Thoracic aorta (tissue), 2 donors: ENCODE data around the gene AKAP1. TPM values are rescaled to one million over a fixed set of nuclear protein-coding genes. Genes with fewer than 3 reads are reported as not detected.
A peak's percentile ranks its signal among the peaks of the same experiment; 100 is the strongest.

ENCODE experiments used
- ATAC-seq: fragments of 150-250 bp; one replicate; pipeline ENCODE4 v1.8.0; 2017; ENCODE audit warnings: low read depth; ENCODE audit not compliant: insufficient number of reproducible peaks, low FRiP score
- DNase-seq: peaks from one replicate; pipeline ENCODE4 v3.0.0-alpha.2; 2020; ENCODE audit warnings: low spot score
- H3K27ac ChIP-seq, 2 donors: fragments of 200-600 bp; sonication (generic); 1 replicate in 1 of 2; 2 replicates in 1 of 2; pipeline ENCODE4 v1.5.1; 2016; ENCODE audit warnings: mild to moderate bottlenecking in 2 of 2, moderate library complexity in 2 of 2
- H3K27me3 ChIP-seq: fragments of 200-600 bp; sonication (generic); replicated peaks from 2 replicates; pipeline ENCODE4 v1.6.0; 2016; ENCODE audit warnings: mild to moderate bottlenecking; ENCODE audit not compliant: insufficient read depth
- H3K36me3 ChIP-seq: fragments of 200-600 bp; sonication (generic); one replicate; pipeline ENCODE4 v1.5.1; 2016
- H3K4me1 ChIP-seq, 2 donors: fragments of 200-600 bp; sonication (generic); 1 replicate in 1 of 2; 2 replicates in 1 of 2; pipeline versions ENCODE4 v1.5.1 to v1.6.0; 2016; ENCODE audit warnings: low read depth in 2 of 2, mild to moderate bottlenecking in 1 of 2; ENCODE audit not compliant: control insufficient read depth in 1 of 2
- H3K4me3 ChIP-seq: fragments of 200-600 bp; sonication (generic); 2 replicates; pipeline ENCODE4 v1.5.1; 2016; ENCODE audit warnings: mild to moderate bottlenecking
- H3K9me3 ChIP-seq: fragments of 200-600 bp; sonication (generic); 2 replicates; pipeline ENCODE4 v1.5.1; 2016
- CTCF ChIP-seq: fragments of 200-600 bp; sonication (generic); IDR thresholded peaks from one replicate; pipeline ENCODE4 v1.5.1; 2019; ENCODE audit warnings: antibody characterized with exemption
- total RNA-seq, 2 donors: library from RNA; depleted of rRNA; stranded (reverse); fragments of >200 nt; gene quantifications; one replicate each; pipeline versions ENCODE4 v1.1.0 to v1.2.3, GENCODE V29; 2016

Gene AKAP1
- total RNA-seq, 2 donors from 2014 or later = 96.9 to 132 TPM

DNA sequence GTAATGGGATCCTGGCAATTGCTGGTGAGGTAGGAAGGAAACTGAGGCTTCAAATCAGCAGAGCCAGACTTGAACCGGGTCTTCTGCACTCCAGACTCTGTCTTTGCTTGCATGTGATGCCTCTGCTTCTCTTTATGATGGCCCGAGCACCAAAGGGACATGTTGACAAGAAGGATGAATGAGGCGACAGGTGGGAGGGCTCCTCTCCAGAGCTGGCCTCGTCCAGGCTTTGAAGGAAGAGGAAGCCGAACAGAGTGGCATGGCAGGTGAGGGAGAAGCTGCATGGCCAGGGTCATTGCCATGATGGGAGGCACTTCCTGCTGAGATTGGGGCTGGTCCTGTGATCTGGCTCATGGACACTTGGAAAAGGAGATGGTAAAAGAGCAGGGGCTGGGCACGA is 40.8 kb downstream of the AKAP1 start:
- Histone ChIP-seq H3K4me1 (peaks cover 0 to 7% of the 10 kb centered on the region in 2 donors), H3K9me3 (no peaks in the 10 kb centered on the region), H3K27me3 (no peaks in the 10 kb centered on the region), H3K4me3 (no peak overlapping the region), H3K27ac (no peak overlapping the region), H3K36me3 (peaks cover 46% of the 10 kb centered on the region)
- no peak for TF ChIP-seq CTCF
- ATAC-seq (no peak), DNase-seq (no peak)

DNA sequence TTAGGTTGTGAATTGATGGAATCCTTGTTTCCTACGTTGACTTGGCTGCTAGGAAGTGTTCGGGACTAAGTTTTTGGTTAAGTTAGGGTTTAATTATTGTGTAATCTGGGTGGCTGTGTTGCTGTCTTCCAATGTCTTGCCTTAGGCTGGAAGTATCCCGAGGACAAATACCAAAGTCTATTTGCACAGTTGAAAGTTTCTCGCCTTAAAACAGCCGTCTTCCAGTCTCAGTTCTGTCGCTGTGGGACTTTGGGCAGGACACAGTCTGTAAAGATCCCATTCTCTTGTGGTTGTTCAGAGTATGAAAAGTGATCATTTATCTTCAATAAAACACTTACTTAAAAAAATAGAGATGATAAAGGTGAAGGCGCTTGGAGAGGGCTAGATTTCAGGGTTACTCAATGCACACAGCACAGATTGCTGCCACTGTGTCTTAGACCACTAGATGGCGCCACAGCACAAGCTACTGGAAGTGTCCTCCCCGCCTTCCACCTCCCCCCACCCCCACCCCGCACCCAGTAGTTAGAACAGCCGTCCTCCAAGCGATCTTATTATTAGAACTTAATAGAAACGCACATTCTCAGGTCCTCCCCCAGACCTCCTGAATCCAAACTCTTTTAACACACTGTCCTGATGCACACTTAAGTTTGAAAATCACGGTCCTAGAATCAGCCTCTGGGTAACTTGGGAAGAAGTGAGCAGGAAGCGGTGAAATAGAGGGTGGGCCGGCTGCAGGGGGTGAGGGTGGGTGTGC is 45.8 kb downstream of the AKAP1 start:
- peak; percentile 92 for ATAC-seq
- H3K9me3 ChIP-seq = no peaks in the 10 kb centered on the region
- peak; percentile 66 for DNase-seq
- H3K4me1 ChIP-seq = no peaks in the 10 kb centered on the region
- H3K27ac ChIP-seq = no peak overlapping the region
- peaks cover 4% of the 10 kb centered on the region for H3K36me3 ChIP-seq
- peak; percentile 91 for TF ChIP-seq CTCF
- no peaks in the 10 kb centered on the region for H3K27me3 ChIP-seq
- peak overlapping the region; percentile 52 for H3K4me3 ChIP-seq

GRCh38 chr17:57132663-57133062 is 47.6 kb downstream of the AKAP1 start:
- ATAC-seq = no peak
- H3K27ac ChIP-seq = no peak overlapping the region

GRCh38 chr17:57133486-57133885 is 48.4 kb downstream of the AKAP1 start:
- TF ChIP-seq CTCF = no peak
- Histone ChIP-seq H3K9me3 (no peaks in the 10 kb centered on the region), H3K36me3 (no peaks in the 10 kb centered on the region), H3K27me3 (no peaks in the 10 kb centered on the region), H3K27ac (no peak overlapping the region), H3K4me3 (no peak overlapping the region), H3K4me1 (no peaks in the 10 kb centered on the region)
- DNase-seq (no peak), ATAC-seq (no peak)

More at GRCh38 chr17:57132663-57133062, 47.6 kb downstream of the AKAP1 start:
- no peak for TF ChIP-seq CTCF
- Histone ChIP-seq H3K36me3 (no peaks in the 10 kb centered on the region), H3K4me3 (no peak overlapping the region), H3K9me3 (no peaks in the 10 kb centered on the region), H3K4me1 (no peaks in the 10 kb centered on the region), H3K27me3 (no peaks in the 10 kb centered on the region)
- DNase-seq = no peak

DNA sequence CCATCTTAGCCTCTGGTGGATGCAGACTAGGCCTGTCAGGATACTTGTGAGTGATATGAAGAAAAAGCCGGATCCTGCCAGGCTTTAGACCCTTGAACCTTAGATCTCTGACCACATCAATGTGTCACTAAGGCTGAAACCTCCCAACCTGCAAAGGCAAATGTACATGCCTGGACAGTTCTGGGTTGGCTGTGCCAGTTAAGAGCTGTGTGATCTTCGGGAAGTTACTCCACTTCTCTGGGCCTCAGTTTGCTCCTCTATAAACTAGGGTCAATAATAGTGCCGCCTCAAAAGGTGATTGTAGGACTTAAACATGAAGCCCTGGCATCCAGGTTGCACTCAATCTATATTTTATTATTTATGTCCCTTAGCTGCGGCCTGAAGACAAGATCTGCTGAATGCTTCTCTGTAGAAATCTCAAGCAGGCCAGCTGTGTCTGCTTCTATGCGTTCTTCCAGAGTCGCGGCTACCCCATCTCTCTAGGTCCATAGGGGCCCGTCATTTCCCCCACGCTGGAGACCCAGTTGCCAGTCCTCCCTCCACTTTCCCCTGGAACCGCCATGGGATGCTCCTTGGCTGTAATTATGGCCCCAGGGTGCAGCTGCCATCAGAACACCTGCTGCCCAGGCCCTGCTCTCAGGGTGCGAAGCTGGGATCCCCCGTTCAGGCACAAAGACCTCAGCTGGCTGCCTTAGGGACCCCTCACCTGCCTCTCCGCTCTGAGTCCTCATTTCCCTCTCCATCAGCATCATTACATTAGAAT is 50.2 kb downstream of the AKAP1 start:
- no peak overlapping the region for H3K4me3 ChIP-seq
- no peak for DNase-seq
- no peak for ATAC-seq
- H3K36me3 ChIP-seq = no peaks in the 10 kb centered on the region
- no peak for TF ChIP-seq CTCF
- H3K27ac ChIP-seq = no peak overlapping the region
- no peaks in the 10 kb centered on the region for H3K9me3 ChIP-seq
- no peaks in the 10 kb centered on the region for H3K4me1 ChIP-seq
- no peaks in the 10 kb centered on the region for H3K27me3 ChIP-seq
